KOPT-K1 (cell line): ENCODE measurements around the gene SRGAP1.
"Not testable (repeated sequence)": the region's sequence is repeated elsewhere in the genome, so short reads cannot be mapped to it uniquely, and the experiment has no call there.

Experiments used
- H3K27ac ChIP-seq: fragments of 200-600 bp; sonication (generic); 2 replicates; pipeline ENCODE4 v1.5.1; 2016; ENCODE audit warnings: antibody characterized with exemption, mild to moderate bottlenecking, low read depth, low read length; ENCODE audit not compliant: poor library complexity, severe bottlenecking
- H3K36me3 ChIP-seq: fragments of 200-600 bp; sonication (generic); 2 replicates; pipeline ENCODE4 v1.5.1; 2017; ENCODE audit warnings: antibody characterized with exemption, mild to moderate bottlenecking, low read length, moderate library complexity; ENCODE audit not compliant: insufficient read depth
- H3K9me3 ChIP-seq: fragments of 200-600 bp; sonication (generic); 2 replicates; pipeline ENCODE4 v1.5.1; 2017; ENCODE audit warnings: antibody characterized with exemption, low read length, mild to moderate bottlenecking; ENCODE audit not compliant: insufficient read depth, poor library complexity, severe bottlenecking

The SRGAP1 gene

GRCh38 chr12:64180951-64181350 lies 336.5 kb downstream of the SRGAP1 start:
- H3K27ac ChIP-seq: no peak overlapping the region
- no peaks in the 10 kb centered on the region for H3K36me3 ChIP-seq
- no peaks in the 10 kb centered on the region for H3K9me3 ChIP-seq

DNA sequence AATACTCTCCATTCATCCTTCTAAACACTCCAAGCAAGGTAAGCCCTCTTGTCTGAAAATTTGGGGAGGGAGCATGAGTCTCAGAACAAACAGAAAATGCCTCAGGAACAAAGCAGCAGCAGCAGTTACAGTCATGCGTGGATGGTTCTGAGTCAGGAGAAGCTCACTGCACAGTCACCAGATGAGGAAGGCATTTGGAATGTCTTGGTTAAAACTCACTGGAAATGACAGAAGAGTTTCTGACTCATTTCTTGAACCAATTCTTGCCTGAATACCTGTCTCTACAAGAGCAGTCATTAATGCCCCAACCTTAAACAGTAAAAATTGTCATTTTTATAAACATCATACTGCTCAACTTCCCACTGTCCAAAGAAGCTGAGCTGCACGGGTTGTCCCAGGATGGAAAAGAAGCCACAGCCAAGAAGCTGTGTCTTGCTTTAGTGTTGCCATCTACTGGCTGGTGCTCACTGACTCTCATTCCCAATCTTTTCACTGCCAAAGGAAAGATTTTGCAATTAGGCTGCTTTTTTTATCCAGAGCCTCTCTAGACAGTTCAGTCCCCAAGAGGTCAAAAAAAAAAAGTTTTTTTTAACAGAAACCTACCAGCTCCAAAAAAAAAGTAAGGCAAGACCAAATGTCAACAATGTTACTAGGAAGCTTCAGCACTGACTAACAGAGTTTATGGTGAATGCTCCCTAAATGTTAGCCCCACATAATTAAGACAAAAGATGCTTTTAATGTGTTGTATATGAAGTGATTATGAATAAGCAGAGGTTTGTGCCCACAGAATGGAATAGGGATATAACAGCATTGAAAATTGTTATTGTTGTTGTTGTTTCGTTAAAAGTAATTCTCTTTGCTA lies 337.2 kb downstream of the SRGAP1 start:
- no peak overlapping the region for H3K27ac ChIP-seq
- H3K36me3 ChIP-seq: no peaks in the 10 kb centered on the region
- no peaks in the 10 kb centered on the region for H3K9me3 ChIP-seq

DNA sequence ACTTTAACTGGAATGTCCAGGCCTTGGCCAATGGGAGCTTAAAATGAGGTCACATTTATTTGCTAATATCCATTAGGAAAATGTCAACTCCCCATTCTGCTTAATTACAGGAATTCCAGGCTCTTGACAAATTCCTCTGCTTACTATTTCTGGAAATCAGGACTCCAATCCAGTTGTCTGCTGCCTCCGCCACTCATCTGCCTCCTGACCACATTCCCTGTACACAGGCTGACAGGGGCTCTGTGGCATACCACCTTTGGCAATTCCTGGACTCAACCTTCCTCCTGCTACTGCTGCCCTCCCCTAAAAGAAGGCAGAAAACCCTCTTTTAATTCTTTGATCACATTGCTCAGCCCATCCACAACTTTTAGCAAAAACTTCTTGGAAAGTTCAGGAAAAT lies 339.7 kb downstream of the SRGAP1 start:
- Histone ChIP-seq H3K27ac (no peak overlapping the region), H3K9me3 (no peaks in the 10 kb centered on the region), H3K36me3 (no peaks in the 10 kb centered on the region)

DNA sequence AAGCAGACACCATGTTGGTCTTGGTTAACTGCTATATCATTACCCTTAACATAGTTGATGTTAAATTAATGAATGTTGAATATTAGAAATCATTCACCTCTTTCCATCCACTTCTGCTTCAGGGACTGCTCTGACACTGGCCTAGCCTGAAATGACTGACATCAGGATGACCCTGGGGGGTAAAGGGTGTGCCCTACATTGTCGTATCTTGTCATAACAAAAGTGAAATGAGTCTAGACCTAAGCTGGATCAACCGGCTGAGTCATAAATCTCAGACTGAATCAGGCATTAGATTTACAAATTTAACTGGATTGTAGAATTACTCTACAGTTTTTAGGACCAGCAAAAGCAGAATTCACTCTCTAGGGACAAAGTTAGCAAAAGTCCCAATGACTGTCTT lies 342.3 kb downstream of the SRGAP1 start:
- Histone ChIP-seq H3K27ac (no peak overlapping the region), H3K9me3 (no peaks in the 10 kb centered on the region), H3K36me3 (0 out of 2 replicates have a peak, but pooled peaks cover 3% of the 10 kb centered on the region)

DNA sequence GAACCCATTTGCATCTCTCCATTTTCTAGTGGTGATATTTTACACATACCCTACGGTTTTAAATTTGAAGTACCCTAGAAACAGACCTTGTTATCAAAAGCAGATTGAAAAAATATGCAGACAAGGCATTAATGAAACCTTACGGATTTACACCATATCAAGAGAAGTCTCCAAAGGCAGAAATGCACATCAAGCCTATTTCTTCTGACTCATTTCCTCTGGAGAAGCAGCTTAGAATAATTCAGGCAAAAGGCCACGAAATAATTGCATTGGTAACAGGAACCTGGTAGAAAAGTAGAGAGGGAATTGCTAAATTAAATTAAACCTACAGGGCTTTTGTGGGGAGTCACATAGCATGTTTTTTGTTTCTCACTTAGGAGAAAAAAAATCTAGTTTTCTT lies 342.9 kb downstream of the SRGAP1 start:
- H3K9me3 ChIP-seq: no peaks in the 10 kb centered on the region
- H3K27ac ChIP-seq: no peak overlapping the region
- H3K36me3 ChIP-seq: peaks cover 8% of the 10 kb centered on the region; the same call in 1 of the 2 replicates

DNA sequence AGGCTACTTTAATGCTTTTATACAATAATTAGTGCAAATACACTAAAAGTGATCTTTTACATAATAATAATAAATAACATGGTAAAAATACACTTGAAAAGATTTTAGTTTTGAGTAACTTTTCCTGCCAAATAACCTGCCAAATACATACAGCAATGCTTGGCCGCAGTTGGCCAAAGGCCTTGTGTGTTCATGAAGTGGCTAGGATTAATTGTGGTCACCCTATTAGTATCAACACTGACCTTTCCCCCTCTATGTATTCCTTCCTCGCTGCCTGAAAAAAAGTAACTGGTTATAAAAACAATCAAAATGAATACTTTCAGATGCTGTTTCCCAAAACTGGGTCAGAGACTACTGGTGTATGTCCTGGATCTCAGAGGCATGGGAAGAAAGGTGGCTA lies 343.3 kb downstream of the SRGAP1 start:
- H3K9me3 ChIP-seq: no peaks in the 10 kb centered on the region
- peaks cover 12% of the 10 kb centered on the region; the same call in 1 of the 2 replicates for H3K36me3 ChIP-seq
- H3K27ac ChIP-seq: no peak overlapping the region

DNA sequence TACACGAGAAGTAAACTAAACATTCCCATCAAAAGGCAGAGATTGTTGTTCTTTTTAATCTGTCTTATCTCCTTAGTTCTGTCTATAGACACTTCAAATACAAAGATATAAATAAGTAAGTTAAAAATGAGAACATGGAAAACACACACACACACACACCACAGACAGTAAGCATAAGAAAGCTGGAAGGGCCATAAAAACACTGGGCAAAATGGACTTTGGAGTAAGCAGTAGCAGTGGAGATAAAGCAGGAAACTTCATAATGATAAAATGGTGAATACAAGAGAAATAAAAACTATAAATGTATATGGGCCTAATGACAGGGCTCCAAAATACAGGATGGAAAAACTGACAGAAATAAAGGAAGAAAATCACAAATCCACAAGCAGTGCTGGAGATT lies 345.0 kb downstream of the SRGAP1 start:
- no peak overlapping the region for H3K27ac ChIP-seq
- H3K36me3 ChIP-seq: peaks cover 29% of the 10 kb centered on the region
- H3K9me3 ChIP-seq: no peaks in the 10 kb centered on the region

GRCh38 chr12:64190140-64190539 lies 345.6 kb downstream of the SRGAP1 start:
- no peak overlapping the region for H3K27ac ChIP-seq
- peaks cover 31% of the 10 kb centered on the region for H3K36me3 ChIP-seq
- no peaks in the 10 kb centered on the region for H3K9me3 ChIP-seq

- H3K9me3 ChIP-seq: no peaks in the 10 kb centered on the region
- no peak overlapping the region for H3K27ac ChIP-seq
- peaks cover 31% of the 10 kb centered on the region for H3K36me3 ChIP-seq
These were observed 348.3 kb downstream of the SRGAP1 start for GRCh38 chr12:64192644-64193444.

- Histone ChIP-seq H3K9me3 (no peaks in the 10 kb centered on the region), H3K27ac (no peak overlapping the region), H3K36me3 (peaks cover 31% of the 10 kb centered on the region)
These were observed 349.4 kb downstream of the SRGAP1 start for GRCh38 chr12:64193931-64194330.

GRCh38 chr12:64194333-64195149 lies 350.0 kb downstream of the SRGAP1 start:
- Histone ChIP-seq H3K36me3 (peaks cover 31% of the 10 kb centered on the region), H3K9me3 (no peaks in the 10 kb centered on the region), H3K27ac (no peak overlapping the region)

DNA sequence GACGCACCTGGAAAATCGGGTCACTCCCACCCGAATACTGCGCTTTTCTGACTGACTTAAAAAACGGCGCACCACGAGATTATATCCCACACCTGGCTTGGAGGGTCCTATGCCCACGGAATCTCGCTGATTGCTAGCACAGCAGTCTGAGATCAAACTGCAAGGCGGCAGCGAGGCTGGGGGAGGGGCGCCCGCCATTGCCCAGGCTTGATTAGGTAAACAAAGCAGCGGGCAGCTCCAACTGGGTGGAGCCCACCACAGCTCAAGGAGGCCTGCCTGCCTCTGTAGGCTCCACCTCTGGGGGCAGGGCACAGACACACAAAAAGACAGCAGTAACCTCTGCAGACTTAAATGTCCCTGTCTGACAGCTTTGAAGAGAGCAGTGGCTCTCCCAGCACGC lies 351.3 kb downstream of the SRGAP1 start:
- peaks cover 31% of the 10 kb centered on the region for H3K36me3 ChIP-seq
- not testable (repeated sequence) for H3K9me3 ChIP-seq, H3K27ac ChIP-seq

DNA sequence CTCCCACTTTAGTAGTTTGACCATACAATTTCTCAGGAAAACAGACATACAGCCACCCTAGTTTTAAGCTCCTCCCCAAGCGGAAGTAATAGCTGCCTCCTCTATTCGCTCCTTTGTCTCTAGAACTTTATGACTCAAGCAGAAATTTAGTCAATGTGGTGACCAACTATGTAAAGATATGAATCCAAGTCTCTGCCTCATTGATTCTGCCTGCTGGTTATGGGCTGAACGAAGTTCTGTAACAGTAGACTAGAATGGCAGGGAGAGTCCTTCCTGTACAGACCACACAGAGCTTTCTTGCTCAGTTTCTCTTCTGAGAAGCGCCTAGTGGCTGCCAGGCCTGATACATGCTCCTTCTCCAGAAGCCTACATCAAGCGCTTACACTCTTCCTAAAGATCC lies 358.5 kb downstream of the SRGAP1 start:
- Histone ChIP-seq H3K9me3 (no peaks in the 10 kb centered on the region), H3K27ac (no peak overlapping the region), H3K36me3 (peaks cover 15% of the 10 kb centered on the region; the same call in 1 of the 2 replicates)

DNA sequence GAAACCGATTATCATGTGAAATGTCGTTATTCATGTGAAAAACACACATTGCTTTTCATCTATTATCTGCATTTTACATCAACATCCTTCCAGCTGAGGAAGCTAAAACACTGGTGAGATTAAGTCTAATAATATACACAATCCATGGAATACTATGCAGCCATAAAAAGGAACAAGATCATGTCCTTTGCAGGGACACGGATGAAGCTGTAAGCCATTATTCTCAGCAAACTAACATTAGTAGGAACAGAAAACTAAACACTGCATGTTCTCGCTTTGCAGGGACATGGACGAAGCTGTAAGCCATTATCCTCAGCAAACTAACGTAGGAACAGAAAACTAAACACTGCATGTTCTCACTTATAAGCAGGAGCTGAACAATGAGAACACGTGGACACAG lies 359.3 kb downstream of the SRGAP1 start:
- no peak overlapping the region for H3K27ac ChIP-seq
- peaks cover 15% of the 10 kb centered on the region; the same call in 1 of the 2 replicates for H3K36me3 ChIP-seq
- no peaks in the 10 kb centered on the region for H3K9me3 ChIP-seq

- Histone ChIP-seq H3K9me3 (no peaks in the 10 kb centered on the region), H3K36me3 (peaks cover 21% of the 10 kb centered on the region), H3K27ac (no peak overlapping the region)
These were observed 361.0 kb downstream of the SRGAP1 start for GRCh38 chr12:64205542-64205941.
